OCI-LY3 (cell line): Measurements from ENCODE around the gene AQP1.

Source experiments
- EZH2phosphoT487 ChIP-seq: fragments of 200-600 bp; shearing (Covaris generic); IDR thresholded peaks from 2 replicates; pipeline ENCODE4 v1.6.1; 2018; ENCODE audit warnings: antibody characterized with exemption, mixed run types, low read depth
- TF ChIP-seq, protein P1 (sequence below): fragments of 200-600, 300-600 bp; sonication (generic); IDR thresholded peaks from 2 replicates; pipeline ENCODE4 v1.5.1; 2014; ENCODE audit warnings: antibody characterized with exemption, low read length, low read depth

GRCh38 chr7:30970074-30970473, 58.4 kb downstream of the AQP1 start:
- TF ChIP-seq, protein P1, sequence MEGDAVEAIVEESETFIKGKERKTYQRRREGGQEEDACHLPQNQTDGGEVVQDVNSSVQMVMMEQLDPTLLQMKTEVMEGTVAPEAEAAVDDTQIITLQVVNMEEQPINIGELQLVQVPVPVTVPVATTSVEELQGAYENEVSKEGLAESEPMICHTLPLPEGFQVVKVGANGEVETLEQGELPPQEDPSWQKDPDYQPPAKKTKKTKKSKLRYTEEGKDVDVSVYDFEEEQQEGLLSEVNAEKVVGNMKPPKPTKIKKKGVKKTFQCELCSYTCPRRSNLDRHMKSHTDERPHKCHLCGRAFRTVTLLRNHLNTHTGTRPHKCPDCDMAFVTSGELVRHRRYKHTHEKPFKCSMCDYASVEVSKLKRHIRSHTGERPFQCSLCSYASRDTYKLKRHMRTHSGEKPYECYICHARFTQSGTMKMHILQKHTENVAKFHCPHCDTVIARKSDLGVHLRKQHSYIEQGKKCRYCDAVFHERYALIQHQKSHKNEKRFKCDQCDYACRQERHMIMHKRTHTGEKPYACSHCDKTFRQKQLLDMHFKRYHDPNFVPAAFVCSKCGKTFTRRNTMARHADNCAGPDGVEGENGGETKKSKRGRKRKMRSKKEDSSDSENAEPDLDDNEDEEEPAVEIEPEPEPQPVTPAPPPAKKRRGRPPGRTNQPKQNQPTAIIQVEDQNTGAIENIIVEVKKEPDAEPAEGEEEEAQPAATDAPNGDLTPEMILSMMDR: no peak
- TF ChIP-seq EZH2phosphoT487: no peak
